Loucy (cell line): ENCODE results near the gene IER3.

Experiments
- EZH2phosphoT487 ChIP-seq: fragments of 200-600 bp; IDR thresholded peaks from 2 replicates; pipeline ENCODE4 v1.6.1; 2018; ENCODE audit warnings: antibody characterized with exemption, mild to moderate bottlenecking, moderate library complexity, borderline replicate concordance
- TF ChIP-seq, protein P1 (sequence below): fragments of 200-600 bp; sonication (generic); conservative IDR thresholded peaks from 2 replicates; pipeline ENCODE4 v1.5.1; 2014; ENCODE audit warnings: mild to moderate bottlenecking, antibody characterized with exemption, low read length

DNA sequence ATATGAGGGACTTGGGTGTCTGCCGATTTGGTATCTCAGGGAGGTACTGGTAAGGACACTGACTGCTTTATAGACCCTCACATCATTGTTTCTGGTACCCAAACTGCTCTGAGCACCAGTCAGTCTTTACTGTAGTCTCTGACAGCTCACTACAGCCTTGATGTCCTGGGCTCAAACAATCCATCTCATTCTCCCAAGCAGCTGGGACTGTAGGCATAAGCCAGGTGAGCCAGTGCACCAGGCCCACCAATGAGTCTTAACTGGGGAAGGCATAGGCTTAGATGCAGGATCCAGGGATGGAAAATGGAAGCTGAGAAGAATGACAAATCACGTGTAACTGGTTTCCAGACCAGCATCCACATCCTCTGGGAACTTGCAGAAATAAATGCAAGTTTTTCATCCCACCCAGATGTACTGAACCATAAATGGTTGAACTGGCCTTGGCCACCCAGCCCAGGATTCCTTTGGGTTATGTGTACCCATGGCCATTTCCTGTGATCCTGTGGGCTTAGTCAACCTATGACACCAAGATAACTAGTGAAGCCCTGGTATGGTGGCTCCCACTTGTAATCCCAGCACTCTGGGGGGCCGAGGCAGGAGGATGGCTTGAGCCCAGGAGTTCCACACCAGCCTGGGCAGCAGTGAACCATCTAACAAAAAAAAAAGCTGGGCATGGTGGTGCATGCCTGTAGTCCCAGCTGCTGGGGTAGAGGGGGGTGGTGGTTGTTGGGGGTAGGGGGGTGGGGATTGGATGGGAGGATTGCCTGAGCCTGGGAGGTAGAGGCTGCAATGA is 18.4 kb downstream of the IER3 start:
- no peak for TF ChIP-seq EZH2phosphoT487
- TF ChIP-seq, protein P1, sequence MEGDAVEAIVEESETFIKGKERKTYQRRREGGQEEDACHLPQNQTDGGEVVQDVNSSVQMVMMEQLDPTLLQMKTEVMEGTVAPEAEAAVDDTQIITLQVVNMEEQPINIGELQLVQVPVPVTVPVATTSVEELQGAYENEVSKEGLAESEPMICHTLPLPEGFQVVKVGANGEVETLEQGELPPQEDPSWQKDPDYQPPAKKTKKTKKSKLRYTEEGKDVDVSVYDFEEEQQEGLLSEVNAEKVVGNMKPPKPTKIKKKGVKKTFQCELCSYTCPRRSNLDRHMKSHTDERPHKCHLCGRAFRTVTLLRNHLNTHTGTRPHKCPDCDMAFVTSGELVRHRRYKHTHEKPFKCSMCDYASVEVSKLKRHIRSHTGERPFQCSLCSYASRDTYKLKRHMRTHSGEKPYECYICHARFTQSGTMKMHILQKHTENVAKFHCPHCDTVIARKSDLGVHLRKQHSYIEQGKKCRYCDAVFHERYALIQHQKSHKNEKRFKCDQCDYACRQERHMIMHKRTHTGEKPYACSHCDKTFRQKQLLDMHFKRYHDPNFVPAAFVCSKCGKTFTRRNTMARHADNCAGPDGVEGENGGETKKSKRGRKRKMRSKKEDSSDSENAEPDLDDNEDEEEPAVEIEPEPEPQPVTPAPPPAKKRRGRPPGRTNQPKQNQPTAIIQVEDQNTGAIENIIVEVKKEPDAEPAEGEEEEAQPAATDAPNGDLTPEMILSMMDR = no peak
